ENCODE results near the gene KCNG1.

KCNG1 gene

DNA sequence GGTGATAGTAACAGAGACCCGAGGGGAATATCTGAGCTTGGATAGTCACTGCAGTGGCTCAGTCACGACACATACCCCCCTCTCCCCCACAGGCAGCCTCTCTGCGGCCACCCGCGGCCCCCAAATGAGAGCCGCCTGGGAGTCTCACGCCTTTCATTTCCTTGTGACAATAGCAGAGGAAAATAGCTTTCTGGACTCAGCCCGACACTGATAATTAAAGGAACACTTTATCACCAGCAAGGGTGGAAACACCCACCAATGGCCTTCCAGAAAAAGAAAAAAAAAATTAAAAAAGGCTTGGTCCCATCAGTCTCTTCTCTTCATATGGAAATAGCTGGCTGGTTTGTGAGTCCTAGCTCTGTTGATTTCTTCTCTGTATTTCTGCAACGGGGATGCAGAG lies 35.1 kb upstream of the KCNG1 start:
- no peak overlapping the region for H3K9ac ChIP-seq (ENCODE audit: low read depth, low read length, poor library complexity, severe bottlenecking)
- no peaks in the 10 kb centered on the region for H3K79me2 ChIP-seq (ENCODE audit: insufficient read depth, low read length)
- no peaks in the 10 kb centered on the region for H3K36me3 ChIP-seq (ENCODE audit: insufficient read depth, low read length)
- no peaks in the 10 kb centered on the region for H3K4me1 ChIP-seq (ENCODE audit: insufficient read depth, low read length, poor library complexity, severe bottlenecking)
- no peaks in the 10 kb centered on the region for H3K9me3 ChIP-seq (ENCODE audit: insufficient read depth, low read depth, low read length)
- H3F3A ChIP-seq (ENCODE audit: low read depth), result no peaks in the 10 kb centered on the region
- TF ChIP-seq CTCF (conservative IDR thresholded peaks at IDR 0.05; ENCODE audit: low read length) (no peak), EZH2phosphoT487 (IDR thresholded peaks at IDR 0.05; ENCODE audit: borderline replicate concordance) (no peak)
- no peaks in the 10 kb centered on the region for H4K20me1 ChIP-seq (ENCODE audit: insufficient read depth, low read length, poor library complexity, severe bottlenecking)
- H3K4me2 ChIP-seq (ENCODE audit: low read depth, low read length, poor library complexity, severe bottlenecking), result no peak overlapping the region
- no peaks in the 10 kb centered on the region for H3K27me3 ChIP-seq (ENCODE audit: insufficient read depth, low read length, poor library complexity, severe bottlenecking)
- no peak overlapping the region for H3K4me3 ChIP-seq (ENCODE audit: low read length, poor library complexity, severe bottlenecking)
- no peaks in the 10 kb centered on the region for H3K9me2 ChIP-seq (replicated peaks; ENCODE audit: low read depth, low read length)
- H2AFZ ChIP-seq (ENCODE audit: low read length), result no peak overlapping the region

DNA sequence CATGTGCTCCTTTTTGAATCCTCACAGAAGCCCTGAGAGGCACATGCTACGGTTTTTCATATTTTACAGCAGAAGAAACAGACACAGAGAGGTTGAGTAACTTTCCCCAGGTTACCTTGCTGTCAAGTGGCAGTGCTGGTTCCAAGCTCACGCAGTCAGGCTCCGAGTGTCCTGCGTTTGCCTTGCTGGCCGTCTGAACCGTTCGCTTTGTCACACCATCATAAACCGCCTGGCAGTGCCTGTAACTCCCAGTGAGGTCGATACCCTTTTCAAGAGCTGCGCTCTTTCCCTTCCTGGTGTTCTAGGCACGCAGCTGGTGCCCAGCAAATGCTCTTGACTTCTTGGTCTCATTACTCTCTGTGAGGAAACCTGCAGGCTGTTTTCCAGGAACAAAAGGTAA lies 31.3 kb upstream of the KCNG1 start:
- Histone ChIP-seq H3K36me3 (ENCODE audit: insufficient read depth, low read length) (no peaks in the 10 kb centered on the region), H4K20me1 (ENCODE audit: insufficient read depth, low read length, poor library complexity, severe bottlenecking) (no peaks in the 10 kb centered on the region), H3K4me1 (ENCODE audit: insufficient read depth, low read length, poor library complexity, severe bottlenecking) (no peaks in the 10 kb centered on the region), H2AFZ (ENCODE audit: low read length) (no peak overlapping the region), H3K9me2 (replicated peaks; ENCODE audit: low read depth, low read length) (no peaks in the 10 kb centered on the region), H3K4me2 (ENCODE audit: low read depth, low read length, poor library complexity, severe bottlenecking) (no peak overlapping the region), H3F3A (ENCODE audit: low read depth) (no peaks in the 10 kb centered on the region), H3K79me2 (ENCODE audit: insufficient read depth, low read length) (no peaks in the 10 kb centered on the region), H3K27me3 (ENCODE audit: insufficient read depth, low read length, poor library complexity, severe bottlenecking) (no peaks in the 10 kb centered on the region), H3K9me3 (ENCODE audit: insufficient read depth, low read depth, low read length) (no peaks in the 10 kb centered on the region), H3K9ac (ENCODE audit: low read depth, low read length, poor library complexity, severe bottlenecking) (no peak overlapping the region), H3K4me3 (ENCODE audit: low read length, poor library complexity, severe bottlenecking) (no peak overlapping the region)
- TF ChIP-seq EZH2phosphoT487 (IDR thresholded peaks at IDR 0.05; ENCODE audit: borderline replicate concordance) (no peak), CTCF (conservative IDR thresholded peaks at IDR 0.05; ENCODE audit: low read length) (no peak)

DNA sequence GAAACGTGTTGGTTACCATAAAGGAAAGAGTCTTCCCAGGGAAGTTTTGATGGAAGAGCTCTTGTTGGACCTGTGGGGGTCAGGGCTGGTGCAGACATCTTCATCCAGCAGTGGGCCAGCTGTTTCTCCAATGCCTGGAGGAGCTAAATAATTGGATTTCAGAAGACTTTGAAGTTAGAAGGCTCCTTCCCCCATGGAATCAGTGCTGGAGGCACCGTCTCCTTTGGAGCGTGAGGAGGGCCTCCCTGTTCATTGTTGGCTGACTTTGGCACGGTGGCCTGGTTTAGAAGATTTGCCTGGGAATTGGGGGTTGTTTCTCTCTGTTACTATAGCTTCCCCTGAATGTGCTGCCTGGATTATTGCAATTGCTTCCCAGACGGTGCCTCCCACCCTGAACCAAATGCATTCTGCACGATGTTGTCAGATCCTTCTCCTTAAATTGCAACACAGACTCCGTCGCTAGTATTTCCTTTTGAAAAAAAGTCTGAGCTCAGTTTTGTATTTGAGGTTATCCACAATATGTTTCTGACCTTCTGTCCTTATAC lies 27.7 kb upstream of the KCNG1 start:
- no peaks in the 10 kb centered on the region for H3K79me2 ChIP-seq (ENCODE audit: insufficient read depth, low read length)
- H3K4me1 ChIP-seq (ENCODE audit: insufficient read depth, low read length, poor library complexity, severe bottlenecking), result no peaks in the 10 kb centered on the region
- H3K9me2 ChIP-seq (replicated peaks; ENCODE audit: low read depth, low read length), result no peaks in the 10 kb centered on the region
- no peaks in the 10 kb centered on the region for H3K9me3 ChIP-seq (ENCODE audit: insufficient read depth, low read depth, low read length)
- H2AFZ ChIP-seq (ENCODE audit: low read length), result no peak overlapping the region
- H3K4me3 ChIP-seq (ENCODE audit: low read length, poor library complexity, severe bottlenecking), result no peak overlapping the region
- H3K9ac ChIP-seq (ENCODE audit: low read depth, low read length, poor library complexity, severe bottlenecking), result no peak overlapping the region
- no peaks in the 10 kb centered on the region for H3K27me3 ChIP-seq (ENCODE audit: insufficient read depth, low read length, poor library complexity, severe bottlenecking)
- no peak for TF ChIP-seq EZH2phosphoT487 (IDR thresholded peaks at IDR 0.05; ENCODE audit: borderline replicate concordance)
- no peak for TF ChIP-seq CTCF (conservative IDR thresholded peaks at IDR 0.05; ENCODE audit: low read length)
- H4K20me1 ChIP-seq (ENCODE audit: insufficient read depth, low read length, poor library complexity, severe bottlenecking), result no peaks in the 10 kb centered on the region
- H3K4me2 ChIP-seq (ENCODE audit: low read depth, low read length, poor library complexity, severe bottlenecking), result no peak overlapping the region
- no peaks in the 10 kb centered on the region for H3K36me3 ChIP-seq (ENCODE audit: insufficient read depth, low read length)
- H3F3A ChIP-seq (ENCODE audit: low read depth), result no peaks in the 10 kb centered on the region
